Common myeloid progenitor, CD34-positive (primary cell): ENCODE data around the gene SH3TC1.
A peak's percentile ranks its signal among the peaks of the same experiment; 100 is the strongest.

ENCODE experiments used
- CTCF ChIA-PET: fragments of 350-600 bp; sonication (Branson Sonifier 250); formaldehyde crosslinking; loops from one replicate; lab custom pipeline; 2021; ENCODE audit warnings: antibody characterized with exemption; lab: Charles Lee
- POLR2A ChIA-PET: fragments of 350-600 bp; sonication (Branson Sonifier 250); formaldehyde crosslinking; loops from one replicate; lab custom pipeline; 2021; ENCODE audit warnings: antibody characterized with exemption; lab: Charles Lee
- DNase-seq, 3 donors: peaks; one replicate each; pipeline versions ENCODE4 v3.0.0 to v3.0.0-alpha.2; 2013
- H3K27ac ChIP-seq, 2 experiments: 1 replicate in 1 of 2; 2 replicates in 1 of 2; pipeline ENCODE4 v1.7.0; 2013; ENCODE audit warnings: inconsistent platforms in 2 of 2, low read length in 2 of 2, mild to moderate bottlenecking in 2 of 2, low read depth in 1 of 2, moderate library complexity in 1 of 2; ENCODE audit not compliant: severe bottlenecking in 2 of 2, insufficient read depth in 1 of 2, poor library complexity in 1 of 2
- H3K27me3 ChIP-seq, 5 experiments: replicated peaks in 2 of 5; 1 replicate in 3 of 5; 2 replicates in 2 of 5; pipeline versions ENCODE4 v1.6.1 to v1.7.0; 2013; ENCODE audit warnings: low read length in 4 of 5, mild to moderate bottlenecking in 2 of 5, moderate library complexity in 2 of 5, inconsistent platforms in 1 of 5; ENCODE audit not compliant: insufficient read depth in 5 of 5, control insufficient read depth in 4 of 5
- H3K36me3 ChIP-seq, 4 experiments: 1 replicate in 2 of 4; 2 replicates in 2 of 4; pipeline versions ENCODE4 v1.6.1 to v1.7.0; 2013; ENCODE audit warnings: low read length in 3 of 4, control low read depth in 1 of 4, mild to moderate bottlenecking in 1 of 4; ENCODE audit not compliant: control insufficient read depth in 4 of 4, insufficient read depth in 4 of 4
- H3K4me1 ChIP-seq, 4 experiments: 1 replicate in 3 of 4; 2 replicates in 1 of 4; pipeline versions ENCODE4 v1.6.1 to v1.7.1; 2013; ENCODE audit warnings: low read length in 3 of 4, mild to moderate bottlenecking in 3 of 4, control low read depth in 1 of 4, inconsistent platforms in 1 of 4, moderate library complexity in 1 of 4; ENCODE audit not compliant: control insufficient read depth in 4 of 4, insufficient read depth in 4 of 4; ENCODE audit errors: control extremely low read depth in 1 of 4
- H3K4me3 ChIP-seq, 7 experiments: 1 replicate in 4 of 7; 2 replicates in 3 of 7; pipeline versions ENCODE4 v1.5.1 to v1.7.0; 2013; ENCODE audit warnings: mild to moderate bottlenecking in 7 of 7, low read length in 6 of 7, moderate library complexity in 6 of 7, inconsistent platforms in 2 of 7, low read depth in 2 of 7, control low read depth in 1 of 7; ENCODE audit not compliant: insufficient read depth in 4 of 7, control insufficient read depth in 1 of 7; ENCODE audit errors: extremely low read depth in 1 of 7
- H3K9me3 ChIP-seq, 5 experiments: 1 replicate in 4 of 5; 2 replicates in 1 of 5; pipeline versions ENCODE4 v1.6.1 to v1.7.1; 2013; ENCODE audit warnings: low read length in 4 of 5, mild to moderate bottlenecking in 2 of 5, inconsistent platforms in 1 of 5, low read depth in 1 of 5, moderate library complexity in 1 of 5; ENCODE audit not compliant: control insufficient read depth in 4 of 5, insufficient read depth in 2 of 5; ENCODE audit errors: control extremely low read depth in 1 of 5
- WGBS: methylation state at CpG from one replicate; pipeline ENCODE4 v1.1.5; 2013; ENCODE audit not compliant: insufficient coverage; 5-methylcytosine and 5-hydroxymethylcytosine counted together

Gene SH3TC1

DNA sequence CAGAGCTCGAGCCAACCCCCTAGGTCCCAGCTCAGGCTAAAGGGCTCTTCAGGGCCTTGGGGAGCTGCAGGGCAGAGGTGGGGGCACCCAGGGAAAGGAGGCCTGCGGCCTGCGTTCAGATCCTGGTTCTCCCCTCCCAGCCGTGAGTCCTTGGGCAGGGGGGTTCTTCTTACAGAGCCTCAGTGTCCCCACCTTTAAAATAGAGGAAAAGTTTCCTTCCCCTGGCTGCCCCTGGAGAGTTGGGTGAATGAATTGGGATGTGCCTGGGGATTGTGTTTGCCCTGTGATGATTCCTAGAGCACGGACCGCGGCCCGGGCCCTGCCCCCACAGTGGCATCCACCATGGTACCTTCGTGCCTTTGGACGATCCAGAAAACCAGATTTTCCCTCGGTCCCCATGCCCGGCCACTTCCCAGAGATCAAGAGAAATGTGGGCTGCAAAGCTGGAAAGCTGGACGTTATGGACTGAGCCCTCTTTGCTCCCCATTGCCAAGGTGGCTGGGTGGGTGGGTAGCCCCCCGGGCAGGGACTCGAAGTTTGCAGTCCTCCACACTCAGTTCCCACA, 81.9 kb downstream of the SH3TC1 start:
- CTCF ChIA-PET: no interaction called here
- no peak overlapping the region for H3K27ac ChIP-seq

DNA sequence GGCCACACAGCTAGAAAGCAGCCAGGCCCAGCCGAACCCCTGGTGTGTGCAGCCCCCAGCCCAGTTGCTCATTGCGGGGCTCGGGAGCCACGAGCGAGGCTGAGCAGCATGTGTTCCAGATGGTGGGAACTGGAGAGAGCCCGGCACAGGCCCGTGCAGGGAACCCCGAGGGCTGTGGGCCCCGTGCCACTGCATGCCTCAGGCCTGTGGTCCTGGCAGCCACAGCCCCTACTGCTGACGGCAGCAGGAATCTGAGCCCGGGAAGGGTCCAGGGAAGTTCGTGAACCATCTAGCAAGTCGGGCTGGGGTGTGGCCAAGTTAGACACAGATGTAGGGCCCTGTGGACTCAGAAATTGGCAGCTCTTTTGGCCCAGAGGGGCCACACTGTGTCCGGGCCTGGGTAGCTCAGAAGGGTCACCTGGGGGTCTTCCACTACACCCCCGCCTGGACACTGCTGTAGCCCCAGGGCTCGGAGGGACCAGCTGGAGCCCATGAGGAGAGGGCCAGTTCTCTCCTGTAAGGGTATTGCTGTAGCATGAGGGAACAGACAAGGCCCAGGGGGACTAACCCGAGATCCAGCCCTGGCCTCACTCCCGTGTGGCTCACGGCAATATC, 82.5 kb downstream of the SH3TC1 start:
- H3K36me3 ChIP-seq: peaks cover 0 to 12% (median 0%) of the 10 kb centered on the region in 4 experiments
- POLR2A ChIA-PET: interaction anchor here (0.5 kb wide), 1 partner anchor 124 kb away, joined by 4 read pairs; no protein-coding TSS in a partner anchor
- no peak overlapping the region for H3K4me3 ChIP-seq
- peaks cover 0 to 62% (median 60%) of the 10 kb centered on the region in 4 experiments for H3K4me1 ChIP-seq
- H3K27ac ChIP-seq: no peak overlapping the region
- WGBS: 94% methylated on average over 18 of the region's 19 CpGs
- no peak for DNase-seq
- no peaks in the 10 kb centered on the region for H3K27me3 ChIP-seq
- CTCF ChIA-PET: no interaction called here
- H3K9me3 ChIP-seq: no peaks in the 10 kb centered on the region

More for the DNA sequence above, 81.9 kb downstream of the SH3TC1 start:
- no peaks in the 10 kb centered on the region for H3K9me3 ChIP-seq
- H3K27me3 ChIP-seq: no peaks in the 10 kb centered on the region
- POLR2A ChIA-PET: interaction anchor here (0.6 kb wide), 1 partner anchor 28 kb away, joined by 3 read pairs; no protein-coding TSS in a partner anchor
- peaks cover 0 to 9% (median 0%) of the 10 kb centered on the region in 4 experiments for H3K36me3 ChIP-seq
- WGBS: 96% methylated on average over 12 of the region's 15 CpGs
- peaks cover 0 to 69% (median 67%) of the 10 kb centered on the region in 4 experiments for H3K4me1 ChIP-seq
- no peak overlapping the region for H3K4me3 ChIP-seq
- DNase-seq: no peak

DNA sequence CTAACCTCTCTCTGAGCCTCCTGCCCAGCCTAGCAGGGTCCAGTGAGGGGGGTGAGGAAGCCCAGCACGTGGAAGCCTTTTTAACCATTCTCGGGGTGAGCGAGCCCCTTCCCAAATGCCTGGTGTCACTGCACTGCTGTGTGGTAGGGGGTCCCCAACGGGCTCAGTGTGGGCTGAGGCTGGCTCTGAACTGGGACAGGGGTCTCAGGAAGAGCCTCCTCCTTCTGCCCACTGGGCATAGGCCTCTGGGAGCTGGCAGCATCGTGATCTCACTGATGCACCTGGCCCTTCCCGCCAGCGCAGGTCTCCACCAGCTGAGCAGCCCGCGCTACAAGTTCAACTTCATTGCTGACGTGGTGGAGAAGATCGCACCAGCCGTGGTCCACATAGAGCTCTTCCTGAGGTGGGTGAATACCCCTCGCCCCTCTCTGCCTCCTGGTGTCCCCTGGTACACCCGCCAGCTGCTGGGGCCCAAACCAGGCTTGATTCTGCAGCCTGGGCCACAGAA, 83.1 kb downstream of the SH3TC1 start:
- peaks cover 0 to 57% (median 55%) of the 10 kb centered on the region in 4 experiments for H3K4me1 ChIP-seq
- no peak overlapping the region for H3K27ac ChIP-seq
- POLR2A ChIA-PET: interaction anchor here (0.5 kb wide), 1 partner anchor 124 kb away, joined by 4 read pairs; no protein-coding TSS in a partner anchor
- no peak overlapping the region for H3K4me3 ChIP-seq
- DNase-seq: no peak
- H3K36me3 ChIP-seq: peaks cover 0 to 13% (median 2%) of the 10 kb centered on the region in 4 experiments
- no peaks in the 10 kb centered on the region for H3K27me3 ChIP-seq
- no peaks in the 10 kb centered on the region for H3K9me3 ChIP-seq
- CTCF ChIA-PET: interaction anchor here (1.3 to 1.4 kb wide), 2 partner anchors 65 to 78 kb away, joined by 3 read pairs; no protein-coding TSS in a partner anchor
- 97% methylated on average over 14 of the region's 14 CpGs for WGBS

DNA sequence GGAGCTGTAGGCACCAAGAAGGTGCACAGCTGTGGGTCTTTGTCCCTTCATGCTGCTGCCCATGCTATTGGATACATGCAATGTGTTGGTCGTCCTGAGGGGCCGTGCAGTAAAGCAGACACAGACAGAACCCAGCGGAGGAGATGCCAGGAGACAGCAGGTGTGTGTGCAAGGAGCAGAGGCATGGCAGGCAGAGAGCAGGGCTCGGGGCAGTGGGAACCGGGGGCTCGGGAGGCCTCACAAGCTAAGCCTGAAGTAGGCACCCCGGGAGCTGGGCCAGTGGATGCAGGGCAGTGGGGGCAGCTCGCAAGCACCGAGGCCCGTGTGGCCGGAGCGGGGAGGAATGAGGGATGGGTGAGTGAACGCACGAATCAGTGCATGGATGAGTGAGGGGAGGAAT, 83.7 kb downstream of the SH3TC1 start:
- ChIA-PET POLR2A (no interaction called here), CTCF (interaction anchor here (1.3 to 1.4 kb wide), 2 partner anchors 64 to 77 kb away, joined by 3 read pairs; no protein-coding TSS in a partner anchor)
- H3K36me3 ChIP-seq: peaks cover 0 to 14% (median 2%) of the 10 kb centered on the region in 4 experiments

DNA sequence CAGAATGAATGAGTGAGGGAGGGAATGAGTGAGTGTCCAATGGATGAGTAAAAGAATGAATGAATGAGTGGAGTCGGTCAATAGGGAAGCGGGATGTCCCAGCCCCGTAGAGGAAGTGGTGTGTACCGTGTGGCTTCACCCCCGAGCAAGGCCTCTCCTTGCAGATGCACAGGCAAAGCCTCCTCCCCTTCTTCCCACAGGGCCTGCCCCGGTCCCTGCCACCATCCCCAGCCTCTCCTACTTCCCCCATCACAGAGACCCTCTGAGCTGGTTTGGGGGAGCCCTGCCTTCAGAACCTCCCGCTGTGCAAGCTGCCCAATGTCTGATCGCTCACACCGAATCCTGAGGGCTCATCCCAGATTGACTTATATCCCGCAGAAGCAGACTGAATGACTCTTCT, 84.1 kb downstream of the SH3TC1 start:
- H3K4me3 ChIP-seq: no peak overlapping the region
- no peaks in the 10 kb centered on the region for H3K9me3 ChIP-seq
- DNase-seq: peak in 2 of 3 donors; percentile 42 to 43
- H3K4me1 ChIP-seq: peaks cover 0 to 47% (median 45%) of the 10 kb centered on the region in 4 experiments
- whole genome bisulfite sequencing: 73% methylated on average over 4 of the region's 10 CpGs
- H3K27ac ChIP-seq: no peak overlapping the region
- ChIA-PET POLR2A (no interaction called here), CTCF (interaction anchor here (1.3 to 1.4 kb wide), 2 partner anchors 64 to 77 kb away, joined by 3 read pairs; no protein-coding TSS in a partner anchor)
- H3K36me3 ChIP-seq: peaks cover 0 to 14% (median 2%) of the 10 kb centered on the region in 4 experiments
- H3K27me3 ChIP-seq: no peaks in the 10 kb centered on the region

More for the DNA sequence above, 83.7 kb downstream of the SH3TC1 start:
- 91% methylated on average over 14 of the region's 14 CpGs for WGBS
- H3K27ac ChIP-seq: no peak overlapping the region
- no peak for DNase-seq
- H3K4me3 ChIP-seq: no peak overlapping the region
- H3K4me1 ChIP-seq: peaks cover 0 to 51% (median 49%) of the 10 kb centered on the region in 4 experiments
- no peaks in the 10 kb centered on the region for H3K9me3 ChIP-seq
- no peaks in the 10 kb centered on the region for H3K27me3 ChIP-seq

DNA sequence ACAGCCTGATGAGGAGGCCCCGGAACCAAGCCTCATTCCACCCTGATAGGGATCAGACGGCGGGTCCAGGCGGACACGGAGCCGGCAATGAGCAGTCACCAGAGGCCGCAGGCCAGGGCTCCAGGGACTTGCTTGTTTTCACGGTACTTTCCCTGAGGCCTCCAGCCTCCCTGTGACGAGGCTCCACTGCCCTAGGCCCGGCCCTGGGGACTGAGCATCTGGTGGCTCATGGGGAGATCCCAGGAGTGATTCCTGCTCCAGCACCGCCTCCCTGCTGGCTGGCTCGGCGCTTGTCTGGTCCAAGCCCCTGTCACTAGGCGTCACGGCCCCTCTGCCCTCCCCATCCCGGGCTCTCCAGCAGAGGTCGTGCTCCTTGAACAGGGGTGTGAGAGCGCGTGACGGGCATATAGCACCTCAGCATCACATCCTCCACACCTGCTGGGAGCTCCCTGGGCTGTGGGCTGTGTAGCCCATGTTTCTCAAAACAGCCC, 84.6 kb downstream of the SH3TC1 start:
- POLR2A ChIA-PET: no interaction called here

More for the DNA sequence above, 84.6 kb downstream of the SH3TC1 start:
- Histone ChIP-seq H3K27me3 (no peaks in the 10 kb centered on the region), H3K4me1 (peaks cover 0 to 42% (median 40%) of the 10 kb centered on the region in 4 experiments), H3K36me3 (peaks cover 0 to 14% (median 2%) of the 10 kb centered on the region in 4 experiments), H3K27ac (no peak overlapping the region), H3K4me3 (no peak overlapping the region), H3K9me3 (no peaks in the 10 kb centered on the region)
- CTCF ChIA-PET: interaction anchor here (1.4 kb wide), 1 partner anchor 63 kb away, joined by 3 read pairs; no protein-coding TSS in a partner anchor
- 97% methylated on average over 18 of the region's 20 CpGs for WGBS
- DNase-seq: no peak
